Spleen (tissue), 11 donors: ENCODE results near the gene CDH13. TPM values are rescaled to one million over a fixed set of nuclear protein-coding genes. Genes with fewer than 3 reads are reported as not detected.

Experiments used
- DNase-seq: peaks from one replicate; pipeline ENCODE4 v3.0.0-alpha.2; 2020
- H3K27ac ChIP-seq, 8 donors: fragments of 200-600 bp; sonication (generic) in 7 of 8; 1 replicate in 4 of 8; 2 replicates in 4 of 8; pipeline versions ENCODE4 v1.5.0 to v1.8.0; 2016 to 2021; ENCODE audit warnings: inconsistent platforms in 4 of 8, mild to moderate bottlenecking in 4 of 8, moderate library complexity in 1 of 8
- H3K27me3 ChIP-seq, 7 donors: fragments of 200-600 bp; sonication (generic) in 6 of 7; replicated peaks in 1 of 7; 1 replicate in 4 of 7; 2 replicates in 3 of 7; pipeline versions ENCODE4 v1.5.0 to v1.8.0; 2016 to 2021; ENCODE audit warnings: inconsistent platforms in 3 of 7, mild to moderate bottlenecking in 1 of 7
- H3K36me3 ChIP-seq, 6 donors: fragments of 200-600 bp; sonication (generic) in 5 of 6; 1 replicate in 4 of 6; 2 replicates in 2 of 6; pipeline versions ENCODE4 v1.5.0 to v1.8.0; 2016 to 2021; ENCODE audit warnings: inconsistent platforms in 2 of 6
- H3K4me1 ChIP-seq, 6 donors: fragments of 200-600 bp; sonication (generic) in 5 of 6; 1 replicate in 3 of 6; 2 replicates in 3 of 6; pipeline versions ENCODE4 v1.5.0 to v1.8.0; 2016 to 2021; ENCODE audit warnings: inconsistent platforms in 3 of 6
- H3K4me3 ChIP-seq, 8 donors: fragments of 200-600 bp; sonication (generic) in 7 of 8; 1 replicate in 4 of 8; 2 replicates in 4 of 8; pipeline versions ENCODE4 v1.5.0 to v1.8.0; 2016 to 2021; ENCODE audit warnings: inconsistent platforms in 4 of 8, mild to moderate bottlenecking in 4 of 8, moderate library complexity in 2 of 8
- H3K9me3 ChIP-seq, 8 donors: fragments of 200-600 bp; sonication (generic) in 7 of 8; 1 replicate in 4 of 8; 2 replicates in 4 of 8; pipeline versions ENCODE4 v1.5.0 to v1.8.0; 2016 to 2021; ENCODE audit warnings: inconsistent platforms in 4 of 8
- POLR2A ChIP-seq, 3 donors: fragments of 450-650 bp; IDR thresholded peaks; one replicate each; pipeline ENCODE4 v1.5.1; 2017; ENCODE audit warnings: antibody characterized with exemption in 3 of 3, mild to moderate bottlenecking in 1 of 3
- POLR2AphosphoS5 ChIP-seq, 3 donors: sonication (generic); formaldehyde crosslinking; IDR thresholded peaks; one replicate each; pipeline ENCODE4 v1.5.1; 2017; ENCODE audit warnings: antibody characterized with exemption in 3 of 3
- WGBS, 5 donors: extraction: QIAGEN DNeasy Blood & Tissue Kit in 3 of 5; methylation state at CpG; one replicate each; pipeline versions ENCODE4 v1.1.5 to v1.1.7; 2013 to 2018; 5-methylcytosine and 5-hydroxymethylcytosine counted together
- intact Hi-C: fragments of 100-400 bp; cut with DNase I; formaldehyde crosslinking; loops from one replicate; pipeline ENCODE4 v1.15.0; 2023; ENCODE audit warnings: low total_unique reads
- polyA plus RNA-seq, 3 donors: library from polyadenylated mRNA; stranded (reverse); fragments of 200-250 nt; gene quantifications; one replicate each; pipeline ENCODE4 v1.2.1, GENCODE V29; 2013
- total RNA-seq, 7 donors: library from RNA; depleted of rRNA in 3 of 7; stranded (reverse); fragments of >200 nt in 3 of 7; fragmentation: NEBNext Ultra II Directional in 4 of 7; extraction: Animal tissue kit (Norgen Biotek cat#: 25700) in 4 of 7; gene quantifications; one replicate each; pipeline versions ENCODE4 v1.1.0 to v1.2.1, GENCODE V29; 2016 to 2021
- TF ChIP-seq, protein P1 (sequence below), 11 experiments: fragments of 200-600 bp in 7 of 11; fragments of 450-650 bp in 4 of 11; sonication (generic) in 4 of 11; IDR thresholded peaks in 8 of 11; conservative IDR thresholded peaks in 3 of 11; 1 replicate in 7 of 11; 2 replicates in 4 of 11; pipeline versions ENCODE4 v1.4.0 to v1.8.0; 2016 to 2021; ENCODE audit warnings: antibody characterized with exemption in 11 of 11, inconsistent platforms in 4 of 11, mild to moderate bottlenecking in 1 of 11
- donor health status: healthy with polysubstance abuse.
- donor health status: DM: no; HTN: no; CAD: no; lungs with moderate emphysema.
- donor health status: DM: no; HTN: no; CAD: no.
- donor health status: Bipolar disorder and iron deficiency.
- donor health status: healthy.
- donor health status: DM: no; HTN: no; CAD: no.
- donor health status: DM: yes; HTN: yes; CAD: no.

The CDH13 gene
- total and polyA plus RNA-seq, 10 donors: 0.13 to 4.6 (median 1.1) TPM

DNA sequence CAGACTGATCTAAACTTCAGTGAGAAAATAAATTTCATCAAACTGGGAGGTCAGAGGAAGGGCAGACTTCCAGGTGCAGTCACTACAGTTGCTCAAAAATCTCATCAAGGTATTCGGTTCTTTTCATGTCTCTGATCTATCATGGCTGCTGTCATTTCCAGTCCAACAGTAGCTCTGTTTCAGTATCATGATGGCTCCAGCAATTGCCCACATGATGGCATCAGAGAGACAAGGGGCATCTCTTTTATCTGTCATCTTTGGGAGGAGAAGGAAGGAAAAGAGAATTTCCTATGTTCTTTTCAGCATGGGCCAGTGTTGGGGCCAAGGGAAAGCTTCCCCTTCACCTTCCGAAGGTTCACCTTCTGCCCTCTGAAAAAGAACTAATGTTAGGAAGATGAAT lies 676.1 kb downstream of the CDH13 start:
- Histone ChIP-seq H3K4me1 (no peaks in the 10 kb centered on the region), H3K9me3 (no peaks in the 10 kb centered on the region), H3K27me3 (peaks cover 0 to 52% (median 0%) of the 10 kb centered on the region in 7 donors), H3K4me3 (no peak overlapping the region), H3K27ac (no peak overlapping the region), H3K36me3 (no peaks in the 10 kb centered on the region)
- DNase-seq: no peak
- TF ChIP-seq POLR2AphosphoS5 (IDR thresholded peaks at IDR 0.05) (no peak), POLR2A (IDR thresholded peaks at IDR 0.05) (no peak)
- TF ChIP-seq, protein P1, sequence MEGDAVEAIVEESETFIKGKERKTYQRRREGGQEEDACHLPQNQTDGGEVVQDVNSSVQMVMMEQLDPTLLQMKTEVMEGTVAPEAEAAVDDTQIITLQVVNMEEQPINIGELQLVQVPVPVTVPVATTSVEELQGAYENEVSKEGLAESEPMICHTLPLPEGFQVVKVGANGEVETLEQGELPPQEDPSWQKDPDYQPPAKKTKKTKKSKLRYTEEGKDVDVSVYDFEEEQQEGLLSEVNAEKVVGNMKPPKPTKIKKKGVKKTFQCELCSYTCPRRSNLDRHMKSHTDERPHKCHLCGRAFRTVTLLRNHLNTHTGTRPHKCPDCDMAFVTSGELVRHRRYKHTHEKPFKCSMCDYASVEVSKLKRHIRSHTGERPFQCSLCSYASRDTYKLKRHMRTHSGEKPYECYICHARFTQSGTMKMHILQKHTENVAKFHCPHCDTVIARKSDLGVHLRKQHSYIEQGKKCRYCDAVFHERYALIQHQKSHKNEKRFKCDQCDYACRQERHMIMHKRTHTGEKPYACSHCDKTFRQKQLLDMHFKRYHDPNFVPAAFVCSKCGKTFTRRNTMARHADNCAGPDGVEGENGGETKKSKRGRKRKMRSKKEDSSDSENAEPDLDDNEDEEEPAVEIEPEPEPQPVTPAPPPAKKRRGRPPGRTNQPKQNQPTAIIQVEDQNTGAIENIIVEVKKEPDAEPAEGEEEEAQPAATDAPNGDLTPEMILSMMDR (IDR thresholded peaks at IDR 0.05 in 8 of 11, conservative IDR thresholded peaks at IDR 0.05 in 3 of 11): no peak
- intact Hi-C loops: no loop called here
- WGBS, 5 donors: 77 to 84% (median 82%) methylated on average over 2 of the region's 2 CpGs

DNA sequence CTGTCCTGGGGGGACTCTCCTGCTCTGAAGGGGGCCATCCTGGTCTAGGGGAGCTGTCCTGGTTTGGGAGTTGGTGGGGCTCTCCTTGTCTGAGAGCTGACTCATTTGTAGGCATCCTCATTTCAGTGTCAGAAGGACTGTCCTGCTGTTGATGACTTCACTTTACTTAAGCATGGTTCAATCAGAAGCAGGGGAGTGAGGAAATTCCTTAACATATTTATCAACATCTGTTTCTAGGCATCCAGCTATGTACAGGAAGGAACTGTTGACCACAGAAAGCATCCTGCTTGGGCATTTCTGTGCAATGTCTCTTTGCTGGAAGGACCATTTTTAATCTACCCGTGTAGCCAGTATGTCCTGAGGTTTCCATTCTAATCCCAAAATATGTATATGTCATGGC lies 678.3 kb downstream of the CDH13 start:
- H3K27ac ChIP-seq: no peak overlapping the region
- H3K9me3 ChIP-seq: no peaks in the 10 kb centered on the region
- H3K27me3 ChIP-seq: peaks cover 0 to 73% (median 0%) of the 10 kb centered on the region in 7 donors
- no peak for TF ChIP-seq POLR2A (IDR thresholded peaks at IDR 0.05)
- TF ChIP-seq, protein P1 (IDR thresholded peaks at IDR 0.05 in 8 of 11, conservative IDR thresholded peaks at IDR 0.05 in 3 of 11): no peak
- no peak for TF ChIP-seq POLR2AphosphoS5 (IDR thresholded peaks at IDR 0.05)
- DNase-seq: no peak
- WGBS, 5 donors: 5 to 20% (median 10%) methylated on average over 1 of the region's 1 CpG
- intact Hi-C loops: no loop called here
- H3K36me3 ChIP-seq: no peaks in the 10 kb centered on the region
- H3K4me3 ChIP-seq: no peak overlapping the region
- H3K4me1 ChIP-seq: no peaks in the 10 kb centered on the region

DNA sequence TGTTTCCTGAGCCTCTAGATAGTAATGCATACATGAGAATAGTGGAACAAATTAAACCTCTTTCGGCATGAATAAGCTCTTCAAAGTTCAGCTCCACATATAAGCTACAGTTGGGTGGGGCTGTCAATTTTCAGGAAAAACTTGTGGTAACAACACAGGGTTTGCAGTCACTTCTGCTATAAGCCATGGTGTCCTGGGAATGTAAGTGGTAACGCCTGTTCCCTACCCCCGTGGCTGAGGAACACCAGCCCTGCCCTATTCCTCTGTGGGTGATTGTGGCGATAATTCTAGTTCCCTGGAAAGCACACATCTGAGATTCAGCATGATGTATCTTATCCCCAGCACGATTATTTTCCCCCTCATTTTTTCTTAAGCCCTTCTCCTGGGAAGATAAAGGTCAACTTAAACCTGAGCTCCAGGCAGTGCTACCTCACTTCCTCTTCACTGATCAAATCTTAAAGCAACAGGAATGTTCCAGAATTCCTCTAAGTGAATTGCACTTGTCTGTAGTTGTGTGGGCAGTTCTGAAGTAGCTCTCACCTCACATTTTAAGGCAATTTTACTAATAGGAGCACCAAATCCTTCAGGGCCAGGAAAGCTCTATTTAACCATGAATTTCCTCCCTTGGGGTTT lies 680.3 kb downstream of the CDH13 start:
- H3K27me3 ChIP-seq: peaks cover 0 to 81% (median 0%) of the 10 kb centered on the region in 7 donors
- no peak overlapping the region for H3K27ac ChIP-seq
- H3K4me3 ChIP-seq: no peak overlapping the region
- H3K9me3 ChIP-seq: no peaks in the 10 kb centered on the region
- TF ChIP-seq POLR2AphosphoS5 (IDR thresholded peaks at IDR 0.05) (no peak), POLR2A (IDR thresholded peaks at IDR 0.05) (no peak)
- TF ChIP-seq, protein P1 (IDR thresholded peaks at IDR 0.05 in 8 of 11, conservative IDR thresholded peaks at IDR 0.05 in 3 of 11): no peak
- no peaks in the 10 kb centered on the region for H3K36me3 ChIP-seq
- no peaks in the 10 kb centered on the region for H3K4me1 ChIP-seq
- intact Hi-C loops: no loop called here
- no peak for DNase-seq
- 52 to 65% (median 57%) methylated on average over 5 of the region's 5 CpGs for WGBS, 5 donors

DNA sequence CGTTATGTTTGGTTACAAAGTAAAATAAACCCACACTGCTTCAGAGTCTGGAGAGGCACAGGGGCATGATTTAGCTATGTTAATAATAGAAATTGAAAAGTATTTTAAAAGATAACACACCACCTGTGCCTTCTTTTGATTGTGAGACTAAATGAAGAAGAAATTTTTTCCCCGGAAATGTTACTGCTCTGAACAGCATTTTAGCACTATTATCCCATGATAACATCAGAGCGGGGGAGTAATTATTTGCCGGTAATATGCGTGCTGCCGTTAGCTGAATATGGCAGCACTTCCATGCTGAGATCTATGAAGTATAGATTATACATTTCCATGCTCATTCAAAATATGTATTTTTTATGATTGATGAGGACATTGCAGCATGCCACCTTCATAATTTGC lies 680.8 kb downstream of the CDH13 start:
- intact Hi-C loops: no loop called here
- H3K4me1 ChIP-seq: no peaks in the 10 kb centered on the region
- DNase-seq: no peak
- H3K27ac ChIP-seq: no peak overlapping the region
- no peaks in the 10 kb centered on the region for H3K36me3 ChIP-seq
- H3K27me3 ChIP-seq: peaks cover 0 to 79% (median 0%) of the 10 kb centered on the region in 7 donors
- H3K4me3 ChIP-seq: no peak overlapping the region
- 83 to 90% (median 84%) methylated on average over 6 of the region's 6 CpGs for WGBS, 5 donors
- no peaks in the 10 kb centered on the region for H3K9me3 ChIP-seq
- TF ChIP-seq, protein P1 (IDR thresholded peaks at IDR 0.05 in 8 of 11, conservative IDR thresholded peaks at IDR 0.05 in 3 of 11): no peak
- TF ChIP-seq POLR2A (IDR thresholded peaks at IDR 0.05) (no peak), POLR2AphosphoS5 (IDR thresholded peaks at IDR 0.05) (no peak)
